ENCODE measurements around the gene ZNF700.
"Not testable (repeated sequence)": the region's sequence is repeated elsewhere in the genome, so short reads cannot be mapped to it uniquely, and the experiment has no call there.

ZNF700 gene

GRCh38 chr19:11963566-11964355, 38.9 kb downstream of the ZNF700 start:
- DNase-seq = peak; percentile 77 to 86
- no peak for TF ChIP-seq GATA1 (IDR thresholded peaks at IDR 0.05; ENCODE audit: low read depth, low read length)
- TF ChIP-seq POLR2A (IDR thresholded peaks at IDR 0.05; ENCODE audit: low read length) = no peak

DNA sequence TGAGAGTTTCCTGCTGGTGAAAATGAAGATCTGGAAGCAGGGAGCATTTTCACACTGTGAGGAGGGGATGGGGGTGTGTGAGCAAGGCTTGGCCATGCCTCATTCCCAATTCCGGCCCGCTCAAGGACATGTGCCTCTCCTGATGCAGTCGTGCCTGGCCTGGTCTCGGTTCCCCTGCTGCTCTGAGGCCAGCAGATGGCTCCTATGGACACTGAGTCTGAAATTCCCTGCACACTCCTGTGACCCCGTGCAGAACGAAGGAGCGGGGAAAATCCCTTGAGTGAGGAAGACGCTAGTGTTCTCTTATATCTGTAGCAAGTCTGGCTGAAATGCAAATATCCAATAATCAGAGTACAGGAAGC, 39.6 kb downstream of the ZNF700 start:
- no peak for TF ChIP-seq GATA1 (IDR thresholded peaks at IDR 0.05; ENCODE audit: low read depth, low read length)
- no peak for TF ChIP-seq POLR2A (IDR thresholded peaks at IDR 0.05; ENCODE audit: low read length)
- DNase-seq = no peak

GRCh38 chr19:11964858-11965645, 40.1 kb downstream of the ZNF700 start, which contains the start of gene ZNF763:
ZNF763 (plus strand) TSS chr19:11965040; CDS start chr19:11965209, 169 bp downstream.
- peak; percentile 91 to 93 for DNase-seq
- TF ChIP-seq GATA1 (IDR thresholded peaks at IDR 0.05; ENCODE audit: low read depth, low read length) (no peak), POLR2A (IDR thresholded peaks at IDR 0.05; ENCODE audit: low read length) (peak; percentile 83)

DNA sequence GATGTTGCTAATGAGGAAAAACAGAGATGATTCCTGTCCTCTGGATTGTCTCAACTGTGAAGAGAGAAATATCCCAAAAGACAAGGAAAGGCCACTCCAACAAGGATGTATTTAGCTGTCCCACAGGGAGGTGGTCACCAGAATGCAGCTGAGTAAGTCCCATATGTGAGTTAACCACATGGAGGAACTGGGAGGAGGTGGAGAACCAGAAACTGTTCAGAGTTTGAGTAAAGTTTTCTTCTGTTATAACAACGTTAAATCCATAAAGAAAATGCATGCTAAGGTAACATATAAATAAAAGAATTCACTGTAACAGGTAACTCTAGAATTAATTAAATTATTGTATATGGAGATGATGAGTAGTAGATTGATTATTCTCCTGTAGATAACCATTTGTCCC, 45.3 kb downstream of the ZNF700 start:
- TF ChIP-seq GATA1 (IDR thresholded peaks at IDR 0.05; ENCODE audit: low read depth, low read length) (no peak), POLR2A (IDR thresholded peaks at IDR 0.05; ENCODE audit: low read length) (no peak)
- DNase-seq = no peak

- no peak for TF ChIP-seq GATA1 (IDR thresholded peaks at IDR 0.05; ENCODE audit: low read depth, low read length)
- no peak for TF ChIP-seq POLR2A (IDR thresholded peaks at IDR 0.05; ENCODE audit: low read length)
- DNase-seq = no peak
Observed at GRCh38 chr19:11971041-11971440, 46.1 kb downstream of the ZNF700 start.

DNA sequence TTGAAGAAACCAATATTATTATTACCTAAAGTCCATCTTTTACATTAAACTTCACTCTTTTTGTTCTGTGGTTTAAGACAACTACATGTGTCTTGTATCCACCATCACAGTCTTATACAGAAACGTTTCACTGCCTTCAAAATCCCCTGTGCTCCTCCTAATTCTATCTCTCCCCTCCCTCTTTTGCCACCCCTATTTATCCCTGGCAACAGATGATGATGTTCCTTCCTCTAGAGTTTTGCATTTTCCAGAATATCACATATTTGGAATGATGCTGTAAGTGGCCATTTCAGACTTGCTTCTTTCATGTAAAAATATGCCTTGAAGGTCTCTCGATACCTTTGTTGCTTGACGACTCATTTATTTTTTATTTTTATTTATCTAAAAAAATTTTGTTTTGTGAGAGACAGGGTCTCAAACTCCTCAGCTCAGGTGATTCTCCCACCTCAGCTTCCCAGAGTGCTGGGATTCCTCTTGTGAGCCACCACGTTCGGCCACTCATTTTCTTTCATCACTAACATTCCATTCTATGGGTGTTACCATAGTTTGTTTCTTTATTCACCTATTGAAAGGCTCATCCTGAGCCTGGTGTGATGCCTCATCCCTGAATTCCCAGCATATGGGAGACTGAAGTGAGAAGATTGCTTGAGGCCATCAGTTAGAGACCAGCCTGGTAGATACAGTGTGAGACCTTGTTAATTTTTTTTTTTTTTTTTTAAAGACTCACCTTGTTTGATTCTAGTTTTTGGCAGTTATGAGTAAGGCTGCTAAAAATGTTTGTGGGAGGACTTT, 48.3 kb downstream of the ZNF700 start:
- DNase-seq = no peak
- TF ChIP-seq POLR2A (IDR thresholded peaks at IDR 0.05; ENCODE audit: low read length) = no peak
- no peak for TF ChIP-seq GATA1 (IDR thresholded peaks at IDR 0.05; ENCODE audit: low read depth, low read length)

DNA sequence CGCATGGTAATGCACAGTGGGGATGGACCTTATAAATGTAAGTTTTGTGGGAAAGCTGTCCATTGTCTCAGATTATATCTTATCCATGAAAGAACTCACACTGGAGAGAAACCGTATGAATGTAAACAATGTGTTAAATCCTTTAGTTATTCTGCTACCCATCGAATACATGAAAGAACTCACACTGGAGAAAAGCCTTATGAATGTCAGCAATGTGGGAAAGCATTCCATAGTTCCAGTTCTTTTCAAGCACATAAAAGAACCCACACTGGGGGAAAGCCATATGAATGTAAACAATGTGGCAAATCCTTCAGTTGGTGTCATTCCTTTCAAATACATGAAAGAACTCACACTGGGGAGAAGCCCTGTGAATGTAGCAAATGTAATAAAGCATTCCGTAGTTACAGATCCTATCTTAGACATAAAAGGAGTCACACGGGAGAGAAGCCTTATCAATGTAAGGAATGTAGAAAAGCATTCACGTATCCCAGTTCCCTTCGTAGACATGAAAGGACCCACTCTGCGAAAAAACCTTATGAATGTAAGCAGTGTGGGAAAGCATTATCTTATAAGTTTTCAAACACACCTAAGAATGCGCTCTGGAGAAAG, 53.7 kb downstream of the ZNF700 start:
- TF ChIP-seq POLR2A (IDR thresholded peaks at IDR 0.05; ENCODE audit: low read length) = no peak
- no peak for TF ChIP-seq GATA1 (IDR thresholded peaks at IDR 0.05; ENCODE audit: low read depth, low read length)
- no peak for DNase-seq

GRCh38 chr19:11979527-11979926, 54.6 kb downstream of the ZNF700 start:
- TF ChIP-seq GATA1 (IDR thresholded peaks at IDR 0.05; ENCODE audit: low read depth, low read length) = no peak
- peak in 1 of 2 experiments; percentile 17 for DNase-seq

DNA sequence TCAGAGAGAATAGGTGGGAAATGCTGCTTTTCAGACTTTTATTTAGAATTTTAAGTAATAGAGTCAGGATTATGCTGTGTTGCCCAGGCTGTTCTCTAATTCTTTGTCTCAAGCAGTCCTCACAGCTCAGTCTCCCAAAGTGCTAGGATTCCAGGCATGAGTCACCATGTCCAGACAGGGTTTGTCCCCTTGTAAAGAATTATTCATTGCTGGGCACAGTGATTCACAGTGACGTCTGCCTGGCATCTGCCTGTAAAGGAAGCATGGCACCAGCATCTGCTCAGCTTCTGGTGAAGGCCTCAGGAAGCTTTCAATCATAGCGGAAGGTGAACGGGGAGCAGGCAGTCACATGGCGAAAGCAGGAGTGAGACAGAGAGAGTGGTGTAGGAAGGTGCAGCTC, 57.6 kb downstream of the ZNF700 start:
- no peak for DNase-seq
- TF ChIP-seq GATA1 (IDR thresholded peaks at IDR 0.05; ENCODE audit: low read depth, low read length) (no peak), POLR2A (IDR thresholded peaks at IDR 0.05; ENCODE audit: low read length) (no peak)

GRCh38 chr19:11984986-11985385, 60.1 kb downstream of the ZNF700 start:
- peak; percentile 33 to 35 for DNase-seq
- TF ChIP-seq POLR2A (IDR thresholded peaks at IDR 0.05; ENCODE audit: low read length) = no peak
- TF ChIP-seq GATA1 (IDR thresholded peaks at IDR 0.05; ENCODE audit: low read depth, low read length) = no peak

DNA sequence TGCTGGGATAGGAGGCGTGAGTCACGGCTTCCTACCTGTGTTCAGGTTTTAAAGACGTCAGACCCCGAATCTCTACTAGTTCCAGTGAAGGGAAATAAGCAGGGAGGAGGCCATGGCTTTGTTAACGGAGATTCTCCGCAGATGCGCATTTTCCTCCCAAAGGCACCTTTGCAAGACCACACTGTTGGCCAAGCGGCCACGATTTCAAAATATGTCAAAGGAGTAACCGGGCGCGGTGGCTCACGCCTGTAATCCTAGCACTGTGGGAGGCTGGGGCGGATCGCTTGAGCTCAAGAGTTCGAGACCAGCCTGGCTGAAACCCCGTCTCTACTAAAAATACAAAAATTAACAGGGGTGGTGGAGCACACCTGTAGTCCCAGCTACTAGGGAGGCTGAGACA, 61.8 kb downstream of the ZNF700 start:
- no peak for DNase-seq
- TF ChIP-seq POLR2A (IDR thresholded peaks at IDR 0.05; ENCODE audit: low read length) (no peak), GATA1 (IDR thresholded peaks at IDR 0.05; ENCODE audit: low read depth, low read length) (no peak)

DNA sequence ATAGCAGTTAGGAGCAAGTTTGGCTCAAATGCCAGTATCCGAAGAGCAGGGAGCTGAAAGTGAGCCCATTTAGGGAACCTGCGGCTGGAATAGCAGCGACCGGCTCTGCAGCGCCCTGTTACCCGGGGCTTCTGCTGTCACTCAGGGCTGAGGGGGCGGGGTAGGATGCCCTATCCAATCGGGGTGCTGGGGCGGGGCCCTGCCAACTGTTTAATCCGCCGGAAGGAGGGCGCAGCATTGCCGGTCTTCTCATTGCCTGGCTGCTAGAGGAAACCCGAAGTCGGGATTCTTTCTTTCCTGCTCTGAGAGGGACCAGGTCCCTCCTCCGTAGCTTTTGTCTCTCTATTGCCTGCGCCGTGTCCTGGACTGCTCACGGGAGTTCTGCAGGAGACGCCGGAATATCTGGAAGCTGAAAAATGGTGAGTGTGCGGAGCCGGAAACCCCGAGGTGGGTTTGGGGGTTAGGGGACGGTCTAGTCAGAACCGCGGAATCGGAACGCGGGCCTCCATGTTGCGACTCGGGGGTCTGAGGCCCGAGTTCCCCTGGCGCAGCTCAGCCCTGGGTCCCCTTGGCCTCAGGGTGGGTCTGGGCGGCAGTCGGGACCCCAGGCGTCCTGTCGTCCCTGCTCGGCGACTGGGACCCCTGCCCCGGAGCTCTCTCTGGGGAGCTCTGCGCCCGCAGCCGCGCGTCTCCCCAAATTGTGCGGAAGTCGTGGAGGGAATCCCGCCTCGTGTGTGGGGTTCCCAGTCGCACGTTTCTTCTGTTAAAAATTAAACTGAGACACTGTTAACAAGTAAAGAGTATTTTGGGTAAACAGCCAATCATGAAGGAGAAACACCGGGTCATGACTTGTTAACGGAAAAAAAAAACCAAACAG, 62.7 kb downstream of the ZNF700 start:
- peak; percentile 94 to 95 for DNase-seq
- TF ChIP-seq GATA1 (IDR thresholded peaks at IDR 0.05; ENCODE audit: low read depth, low read length) (no peak), POLR2A (IDR thresholded peaks at IDR 0.05; ENCODE audit: low read length) (peak; percentile 78)

DNA sequence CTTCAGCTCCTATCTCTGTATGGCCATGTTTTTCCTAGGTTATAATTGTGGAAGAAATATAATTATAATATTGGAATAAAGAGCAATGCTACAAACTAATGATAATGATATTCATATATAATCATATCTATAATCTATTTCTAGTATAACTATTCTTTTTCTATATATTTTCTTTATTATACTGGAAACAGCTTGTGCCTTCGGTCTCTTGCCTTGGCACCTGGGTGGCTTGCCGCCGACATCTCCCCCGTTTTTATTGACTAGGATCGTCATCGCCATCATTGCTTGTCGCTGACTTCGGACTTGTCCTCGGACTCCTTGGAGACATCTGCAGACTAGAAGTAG, 64.2 kb downstream of the ZNF700 start:
- no peak for DNase-seq
- TF ChIP-seq POLR2A (IDR thresholded peaks at IDR 0.05; ENCODE audit: low read length) (no peak), GATA1 (IDR thresholded peaks at IDR 0.05; ENCODE audit: low read depth, low read length) (no peak)

DNA sequence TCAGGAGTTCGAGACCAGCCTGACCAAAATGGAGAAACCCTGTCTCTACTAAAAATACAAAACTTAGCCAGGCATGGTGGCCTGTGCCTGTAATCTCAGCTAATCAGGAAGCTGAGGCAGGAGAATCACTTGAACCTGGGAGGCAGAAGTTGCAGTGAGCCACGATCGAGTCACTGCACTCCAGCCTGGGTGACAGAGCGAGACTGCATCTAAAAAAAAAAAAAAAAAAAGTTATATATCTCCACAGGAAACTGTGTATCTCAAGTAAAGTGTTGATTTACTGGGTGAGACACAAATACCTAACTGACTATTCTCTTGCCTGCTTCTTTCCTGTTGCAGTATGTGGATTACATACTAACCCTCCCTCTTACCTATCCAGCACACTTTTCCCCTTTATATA, 67.0 kb downstream of the ZNF700 start:
- DNase-seq = not testable (repeated sequence)
